Measurements from ENCODE around the gene CORO1C.

The CORO1C gene

DNA sequence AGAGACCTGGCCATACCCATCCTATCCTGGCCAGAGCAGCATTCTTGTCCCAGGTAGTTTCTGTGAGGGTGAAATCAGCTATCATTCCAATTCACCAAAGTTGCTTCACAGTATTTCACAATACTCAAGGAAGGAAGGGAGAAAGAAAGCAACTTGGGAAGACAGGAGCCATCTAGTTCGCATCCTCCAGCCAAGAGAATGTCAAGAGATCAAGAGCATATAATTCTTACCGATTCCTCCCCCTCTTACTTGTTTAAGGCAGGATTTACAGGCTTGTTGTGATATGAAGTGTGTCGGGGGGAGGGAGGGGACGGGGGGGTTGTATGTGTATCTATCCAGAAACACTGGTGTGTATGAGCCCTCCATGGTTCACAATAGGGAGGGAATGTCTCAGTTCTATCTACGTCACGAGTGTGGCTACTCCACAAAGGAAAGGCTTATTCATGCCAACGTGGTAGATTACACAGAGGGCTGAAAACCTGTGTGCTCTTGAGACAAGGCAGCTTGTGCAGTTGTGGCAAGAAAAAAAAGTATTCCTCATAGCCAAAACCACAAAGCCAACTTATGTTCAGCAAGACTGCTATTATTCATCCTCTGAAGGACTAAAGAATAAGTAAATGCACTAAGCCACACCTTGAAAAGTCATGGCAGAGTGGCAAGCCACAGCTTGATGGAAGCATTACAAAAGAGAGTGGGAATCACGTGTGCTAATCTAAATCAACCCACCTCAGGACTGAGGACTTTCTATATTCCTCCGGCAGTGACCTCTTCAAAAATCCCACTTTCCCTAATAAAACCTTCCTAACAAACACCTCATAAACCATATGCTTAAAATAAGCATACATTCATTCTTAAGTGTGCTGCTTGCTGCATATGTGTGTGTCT is 35.0 kb downstream of the CORO1C start:
- no peak for DNase-seq (ENCODE audit: low read depth)

DNA sequence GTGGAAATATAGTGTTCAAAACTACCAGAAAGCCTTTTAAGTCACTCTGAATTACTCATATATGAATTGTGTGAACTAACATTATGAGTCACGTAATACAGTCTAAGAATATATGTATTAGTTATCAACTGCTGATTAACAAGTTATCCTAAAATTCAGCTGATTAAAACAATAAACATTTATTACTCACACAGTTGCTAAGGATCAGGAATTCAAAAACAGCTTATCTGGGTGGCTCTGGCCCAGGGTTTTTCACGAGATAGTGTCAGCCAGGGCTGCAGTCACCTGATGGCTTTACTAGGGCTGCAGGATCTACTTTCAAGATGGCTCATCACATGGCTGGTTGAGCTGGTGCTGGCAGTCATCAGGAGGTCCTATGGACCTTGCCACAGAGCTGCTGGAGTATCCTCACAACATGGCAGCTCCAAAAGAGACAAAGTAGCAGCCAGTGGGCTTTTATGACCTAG is 36.5 kb downstream of the CORO1C start:
- no peak for DNase-seq (ENCODE audit: low read depth)

DNA sequence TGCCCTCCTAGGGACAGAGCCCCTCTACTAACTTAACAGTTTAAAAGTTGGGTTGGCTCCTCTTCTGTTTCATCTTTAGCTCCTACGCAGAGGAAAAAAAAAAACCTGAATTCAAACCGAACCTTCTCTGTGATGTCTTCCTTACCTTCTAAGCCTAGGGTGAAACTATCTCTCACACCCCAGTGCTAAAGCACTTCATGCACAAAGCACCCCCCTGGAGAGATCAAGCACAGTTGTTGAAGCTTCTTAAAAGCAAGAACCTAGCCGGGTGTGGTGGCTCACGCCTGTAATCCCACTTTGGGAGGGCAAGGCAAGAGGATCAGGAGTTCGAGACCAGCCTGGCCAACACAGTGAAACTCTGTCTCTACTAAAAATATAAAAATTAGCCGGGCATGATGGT is 37.6 kb downstream of the CORO1C start:
- DNase-seq (ENCODE audit: low read depth) = no peak

DNA sequence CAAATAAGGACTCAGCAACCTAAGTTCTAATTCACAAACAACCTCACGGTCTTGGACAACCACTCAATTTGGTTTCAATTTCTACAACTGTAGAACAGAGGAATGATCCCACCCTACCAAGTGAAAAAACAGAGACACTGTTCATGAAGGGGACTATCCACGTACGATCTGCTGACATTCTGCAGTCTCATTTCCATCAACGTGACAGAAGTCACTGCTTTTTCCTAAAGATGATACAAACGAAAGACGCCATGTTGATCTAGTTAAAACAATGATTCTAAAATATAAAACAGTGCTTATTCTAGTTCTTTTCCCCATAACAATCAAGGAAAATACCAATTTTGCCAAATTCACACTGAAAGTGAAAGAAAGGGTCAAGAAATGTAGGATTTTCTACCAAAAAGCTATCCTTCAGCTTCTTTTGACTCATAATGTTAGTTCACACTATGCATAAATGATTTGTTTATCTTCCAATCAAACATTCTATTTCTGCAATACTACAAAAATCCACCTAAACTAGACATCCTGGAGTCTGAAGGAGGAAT is 38.1 kb downstream of the CORO1C start:
- DNase-seq (ENCODE audit: low read depth) = no peak

DNA sequence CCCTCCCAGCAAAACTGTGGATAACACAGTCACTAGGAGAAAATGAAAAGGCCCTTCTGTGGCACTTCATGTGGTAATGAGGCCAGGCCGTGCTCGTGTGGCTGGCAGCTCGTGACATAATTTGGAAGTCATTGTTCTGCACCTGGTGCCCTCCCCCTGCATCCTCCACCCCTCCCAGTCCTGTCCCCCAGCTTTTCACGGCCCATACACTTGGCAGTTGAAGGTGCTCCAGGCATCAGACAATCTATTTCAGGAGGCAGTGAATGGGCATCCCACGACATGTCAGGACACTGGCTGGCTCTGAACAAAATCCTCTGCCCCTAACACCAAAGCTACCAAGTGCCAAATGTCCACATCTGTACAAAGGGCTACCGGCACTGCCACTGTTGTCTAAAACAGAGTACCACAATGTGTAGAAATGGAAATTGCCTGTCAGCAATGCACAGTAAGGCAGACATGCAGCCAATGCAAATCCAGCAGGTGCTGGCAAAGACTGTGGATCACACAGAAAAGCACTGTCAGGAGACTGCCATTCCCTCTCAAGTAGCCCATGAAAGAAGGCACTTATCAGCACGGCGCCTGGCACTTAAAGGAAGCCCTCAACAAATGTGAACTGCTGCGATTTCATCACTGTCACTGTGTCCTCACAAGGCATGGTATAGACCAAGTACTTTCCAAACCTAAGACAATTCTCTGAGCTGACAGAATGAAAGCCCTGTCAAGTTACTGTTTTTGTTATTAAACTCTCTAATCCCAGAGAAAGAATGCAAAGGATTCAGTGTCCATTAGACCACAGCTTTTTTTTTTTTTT is 39.1 kb downstream of the CORO1C start:
- no peak for DNase-seq (ENCODE audit: low read depth)

DNA sequence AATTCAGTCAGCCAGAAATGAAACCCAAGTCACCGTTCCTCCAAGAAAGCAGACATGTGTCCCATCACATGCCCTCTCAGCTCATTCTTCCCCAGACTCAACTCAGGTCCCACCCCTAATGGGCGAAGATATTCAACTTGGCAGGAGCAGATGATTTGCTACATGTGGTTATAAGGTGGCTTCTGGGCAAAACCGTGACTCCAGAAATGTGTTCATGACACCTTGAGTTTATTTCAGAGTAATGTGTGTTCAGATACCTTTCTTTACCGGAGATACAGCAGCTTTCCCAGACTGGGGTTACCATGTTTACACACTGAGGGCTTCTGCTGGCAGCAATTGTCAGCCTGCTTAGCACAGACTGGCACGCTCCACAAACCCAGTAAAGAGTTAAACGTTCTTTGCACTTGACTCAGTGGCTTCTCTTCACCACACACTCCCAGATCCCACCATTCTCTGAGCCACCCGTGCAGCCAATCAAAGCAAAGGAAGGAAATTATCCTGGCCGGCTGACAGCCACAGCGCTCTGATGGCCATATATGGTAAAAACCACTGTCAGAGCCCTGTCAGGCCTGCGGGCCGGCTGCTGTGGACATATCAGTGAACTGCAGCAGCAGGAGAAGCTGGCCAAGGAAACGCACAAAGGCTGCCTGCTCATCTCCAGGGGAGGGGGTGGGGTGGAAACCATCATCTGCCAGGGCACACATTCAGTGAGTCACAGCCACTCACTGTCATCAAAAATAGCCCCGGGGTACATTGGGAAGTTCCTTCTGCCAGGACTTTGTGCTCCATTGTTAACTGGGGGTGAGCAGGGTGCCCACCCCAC is 39.9 kb downstream of the CORO1C start:
- peak; percentile 26 for DNase-seq (ENCODE audit: low read depth)

DNA sequence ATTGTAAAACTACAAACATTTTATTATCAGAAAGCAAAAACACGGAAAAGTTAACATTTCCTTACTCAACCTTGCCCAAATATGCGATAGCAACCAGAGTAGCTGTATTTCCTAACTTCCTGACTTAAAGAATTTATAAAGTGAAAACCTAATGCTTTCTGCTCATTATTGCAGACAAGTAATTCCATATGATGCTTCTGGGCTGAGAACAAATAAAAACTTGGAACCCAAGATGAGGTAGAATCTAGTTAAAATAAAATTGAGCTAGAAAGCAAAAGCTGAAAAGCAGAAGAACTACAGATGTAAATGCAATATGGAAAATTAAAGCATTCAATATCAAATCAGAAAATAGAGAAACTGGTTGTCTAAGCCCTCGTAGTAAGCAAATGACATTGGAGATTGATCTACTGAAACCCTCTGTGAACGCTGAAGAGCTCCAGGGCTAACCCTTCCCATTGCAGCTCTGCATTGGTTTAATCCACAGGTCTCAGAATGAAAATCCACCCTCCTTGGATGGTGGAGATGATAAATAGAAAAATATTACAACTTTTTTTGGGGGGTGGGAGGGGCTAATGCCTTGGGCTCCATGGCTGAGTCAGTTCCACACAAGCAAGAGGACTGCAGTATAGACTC is 40.7 kb downstream of the CORO1C start:
- DNase-seq (ENCODE audit: low read depth) = no peak

DNA sequence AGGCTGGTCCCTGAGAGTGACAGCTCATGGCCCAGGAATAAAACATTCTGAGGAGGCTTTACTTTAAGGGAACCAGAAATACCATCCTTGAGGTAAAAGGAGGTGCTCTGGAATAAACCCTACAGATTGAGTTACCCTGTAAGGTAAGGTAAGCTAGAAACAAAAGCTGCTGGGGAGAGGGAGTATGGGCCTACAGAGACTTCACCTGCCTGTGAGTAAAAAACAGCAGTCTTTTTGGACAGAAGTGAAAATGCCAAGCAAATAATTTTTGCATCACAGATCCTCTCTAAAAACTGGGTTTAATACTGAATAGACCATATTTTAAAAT is 41.2 kb downstream of the CORO1C start:
- no peak for DNase-seq (ENCODE audit: low read depth)

DNA sequence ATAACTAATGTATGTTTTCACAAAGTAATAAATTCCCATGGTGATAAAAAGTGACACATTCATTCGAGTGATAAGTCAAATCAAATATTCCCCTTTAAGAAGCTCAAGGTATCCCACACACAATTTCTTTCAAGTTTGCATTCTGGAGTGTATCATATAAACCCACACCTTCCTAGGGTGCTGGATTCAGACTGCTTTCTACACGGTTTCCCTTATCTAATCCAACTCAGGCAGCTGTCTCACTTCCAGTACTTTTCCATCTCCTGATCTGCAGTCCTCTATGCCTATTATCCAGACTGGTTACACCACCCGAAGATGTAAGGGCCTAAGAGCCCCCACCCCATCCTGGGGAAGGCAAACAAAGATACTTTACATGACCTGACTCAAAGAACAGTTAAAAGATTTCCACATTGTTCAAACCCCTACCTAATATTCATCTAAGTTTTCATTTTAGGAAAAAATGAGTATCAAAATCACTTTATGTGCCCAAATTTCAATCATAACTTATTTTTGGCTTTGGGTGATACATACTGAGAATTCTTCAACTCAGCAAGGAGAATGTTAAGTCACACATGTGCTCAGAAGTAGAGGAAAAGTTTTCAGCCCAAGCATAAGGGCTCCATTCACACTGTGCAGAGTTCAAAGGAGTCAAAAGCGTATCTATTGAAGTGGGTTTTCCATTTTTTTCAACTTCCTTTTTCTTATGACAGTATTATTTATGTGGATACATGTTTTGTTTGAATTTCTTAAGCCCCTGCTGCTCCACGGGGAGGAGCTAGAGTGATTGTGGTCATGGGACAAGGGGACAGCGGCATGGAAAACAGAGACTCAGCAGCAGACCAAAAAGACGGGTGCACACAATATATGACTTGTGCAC is 41.8 kb downstream of the CORO1C start:
- DNase-seq (ENCODE audit: low read depth) = no peak

DNA sequence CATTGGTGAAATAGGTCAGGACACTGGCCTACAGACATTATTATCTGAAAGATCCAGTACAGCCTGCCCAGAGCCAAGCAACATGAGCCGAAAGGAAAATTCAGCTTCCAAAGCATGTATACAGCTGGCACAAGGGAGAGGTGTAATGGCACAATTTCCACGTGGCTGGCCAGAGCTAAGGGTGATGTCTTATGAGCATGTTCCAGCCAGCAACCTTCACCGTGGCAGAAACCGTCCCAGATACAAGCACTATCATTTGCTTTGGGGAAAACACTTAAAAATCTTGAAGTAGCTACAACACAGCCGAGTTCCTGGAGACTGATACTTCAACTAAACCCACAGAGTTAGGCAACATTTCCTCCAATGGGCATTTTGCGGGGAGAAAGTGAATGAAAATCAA is 44.5 kb downstream of the CORO1C start:
- no peak for DNase-seq (ENCODE audit: low read depth)

DNA sequence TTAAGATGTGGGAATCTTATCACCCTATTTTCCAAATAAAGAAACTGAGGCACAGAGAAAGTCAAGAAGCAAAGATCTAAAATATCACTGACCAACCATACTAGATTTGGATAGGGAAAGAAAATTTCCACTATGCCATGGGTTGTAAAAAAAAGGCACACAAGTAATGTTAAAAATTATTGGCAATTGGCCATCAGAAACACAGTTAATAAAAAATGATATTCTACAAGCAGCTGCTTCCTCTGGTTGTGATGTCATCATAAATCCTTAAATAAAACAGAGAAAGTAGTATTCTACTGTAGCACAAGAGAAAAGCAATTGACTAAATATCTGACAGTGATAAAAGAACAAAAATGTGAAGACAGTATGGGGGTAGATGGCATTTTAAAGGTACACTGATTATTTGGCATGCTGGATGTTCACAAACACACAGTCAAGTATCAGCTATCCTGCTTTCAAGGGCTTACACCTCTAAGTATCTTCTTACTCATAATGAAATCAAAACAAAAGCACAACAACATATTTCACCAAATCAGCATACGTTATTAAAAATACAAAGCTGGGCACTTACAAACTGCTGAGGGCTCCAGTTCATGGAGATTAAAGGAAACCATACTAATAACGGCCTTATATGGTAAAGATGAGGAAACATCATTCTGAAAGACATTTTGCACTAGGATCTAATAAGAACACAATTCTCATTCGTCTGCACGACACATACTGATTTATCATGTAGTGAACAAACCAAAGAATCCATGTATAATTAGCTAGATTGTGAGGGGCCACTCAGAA is 45.7 kb downstream of the CORO1C start:
- no peak for DNase-seq (ENCODE audit: low read depth)

DNA sequence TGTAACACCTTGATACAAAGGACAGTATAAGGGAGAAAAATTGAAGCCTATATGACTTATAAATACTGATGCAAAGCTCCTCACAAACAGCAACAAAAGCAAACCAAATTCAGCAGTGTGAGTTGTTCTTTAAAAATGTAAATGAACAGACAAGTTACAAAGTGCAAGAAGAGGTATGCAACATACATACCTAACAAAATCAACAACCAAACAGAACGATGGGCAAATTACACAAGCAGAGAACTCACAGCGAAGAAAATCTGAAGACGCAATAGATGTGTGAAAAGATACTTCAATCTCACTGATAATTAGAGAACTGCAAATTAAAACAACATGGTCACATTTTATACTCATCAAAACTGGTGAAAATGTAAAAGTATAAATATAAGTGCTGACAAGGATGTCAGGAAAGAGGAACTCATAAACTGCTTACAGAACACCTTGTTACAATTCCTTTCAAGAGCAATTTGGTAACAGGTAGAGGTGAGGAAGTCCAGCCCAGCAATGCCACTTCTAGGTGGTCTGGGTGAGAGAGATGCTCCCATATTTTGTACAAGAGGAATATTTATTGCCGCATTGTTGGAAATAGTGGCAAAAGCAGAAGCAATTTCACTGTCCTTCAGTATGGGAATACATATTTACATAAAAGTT is 47.3 kb downstream of the CORO1C start:
- no peak for DNase-seq (ENCODE audit: low read depth)

DNA sequence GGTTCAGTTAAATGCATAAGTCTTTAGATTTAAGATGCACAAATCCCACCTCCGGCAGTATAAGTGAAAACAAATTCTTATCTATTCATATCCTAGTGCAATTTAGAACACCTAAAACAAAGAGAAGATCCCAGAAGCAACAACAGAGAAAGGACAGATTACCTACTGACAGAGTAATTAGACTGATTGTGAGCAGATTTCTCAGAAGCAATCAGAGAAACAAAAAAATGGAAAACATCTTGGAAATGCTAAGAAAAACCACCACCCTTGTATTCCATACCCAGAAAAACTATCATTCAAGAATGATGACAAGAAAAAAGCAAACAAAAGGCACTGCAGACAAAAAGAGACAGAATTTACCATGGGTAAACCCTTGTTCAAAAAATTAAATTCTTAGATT is 50.0 kb downstream of the CORO1C start:
- DNase-seq (ENCODE audit: low read depth) = no peak

DNA sequence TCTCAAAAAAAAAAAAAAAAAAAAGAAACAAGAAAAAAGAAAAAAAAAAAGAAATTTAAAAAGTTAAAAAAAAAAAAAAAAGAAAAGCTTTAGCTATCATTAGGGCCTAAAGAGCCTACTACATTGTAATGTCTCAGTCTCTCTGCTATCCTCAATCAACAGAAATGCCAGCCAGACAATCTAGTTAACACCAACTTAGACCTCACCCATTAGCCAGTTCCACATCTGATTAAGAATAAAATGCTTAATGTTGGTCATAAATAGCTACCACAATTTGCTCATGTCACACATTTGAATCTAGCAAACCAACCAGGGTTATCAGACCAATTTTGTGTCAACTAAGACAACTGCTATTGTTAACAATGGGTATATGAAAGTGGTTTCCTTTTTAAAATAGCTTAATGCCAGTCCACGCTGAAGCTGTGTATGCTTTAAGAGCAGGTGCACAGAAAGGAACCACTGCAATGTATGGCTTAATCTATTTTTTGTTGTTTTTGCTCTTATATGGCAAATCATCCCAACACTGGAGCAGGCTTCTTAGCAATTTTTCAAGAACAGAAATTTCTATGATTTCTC is 52.1 kb downstream of the CORO1C start:
- DNase-seq (ENCODE audit: low read depth) = no peak

DNA sequence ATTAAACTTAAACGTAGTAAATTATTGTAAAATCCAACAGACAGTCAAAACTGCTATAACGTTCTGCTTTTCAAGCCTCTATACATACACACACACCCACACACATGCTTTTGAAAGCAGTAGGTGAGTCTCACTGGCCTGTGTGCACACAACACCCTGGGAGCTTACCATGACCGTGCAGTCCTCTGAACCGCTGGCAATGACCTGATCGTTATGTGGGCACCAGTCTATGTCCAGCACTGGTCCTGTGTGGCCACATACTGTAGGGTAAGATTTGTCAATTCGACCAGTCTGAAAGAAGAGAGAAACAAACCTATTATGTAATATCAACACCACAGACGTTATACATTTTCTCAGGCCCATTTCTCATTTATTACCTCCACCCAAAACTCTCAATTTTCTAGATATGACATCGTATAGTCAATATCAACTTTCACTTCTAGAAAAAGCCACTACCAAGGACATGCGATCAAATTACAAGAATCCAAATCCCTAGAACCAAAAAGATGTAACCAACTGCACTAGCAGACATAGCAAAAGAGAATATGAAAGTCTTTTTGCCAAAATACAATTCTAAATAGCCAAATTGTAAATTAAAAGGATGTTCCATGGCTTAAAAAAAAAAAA is 53.1 kb downstream of the CORO1C start:
- no peak for DNase-seq (ENCODE audit: low read depth)

DNA sequence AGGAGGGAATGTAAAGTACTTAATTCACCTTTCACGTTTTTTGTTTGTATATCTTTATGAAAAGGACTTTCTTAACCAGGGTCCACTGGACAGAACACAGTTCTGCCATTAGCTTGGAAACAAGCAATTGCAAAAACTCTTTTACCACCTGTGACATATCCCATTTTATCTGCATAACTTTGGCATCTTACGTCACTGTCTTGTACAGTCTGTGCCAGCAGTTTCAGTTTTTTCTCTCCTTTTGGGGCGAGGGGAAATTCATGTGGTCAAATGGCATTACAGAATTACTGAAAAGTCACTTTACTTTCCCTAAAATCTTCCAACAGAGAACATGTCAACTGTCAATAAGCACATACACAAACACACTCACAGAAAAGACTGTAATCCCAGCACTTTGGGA is 53.9 kb downstream of the CORO1C start:
- no peak for DNase-seq (ENCODE audit: low read depth)

DNA sequence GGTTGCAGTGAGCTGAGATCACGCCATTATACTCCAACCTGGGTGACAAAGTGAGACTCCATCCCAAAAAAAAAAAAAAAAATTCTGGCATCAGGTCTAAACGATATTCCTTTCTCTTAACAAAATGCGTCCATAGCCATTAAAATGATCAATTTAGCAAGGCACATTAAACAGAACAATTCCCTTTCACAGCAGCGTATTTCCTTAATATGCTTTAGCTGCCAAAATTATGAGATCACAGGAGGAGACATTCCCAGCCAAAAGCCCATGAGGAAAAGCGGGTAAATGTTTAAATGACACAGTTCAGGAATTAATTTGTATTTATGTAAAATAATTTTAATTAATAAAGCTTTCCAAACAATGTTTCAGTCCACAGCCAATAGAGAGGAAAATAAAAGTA is 54.6 kb downstream of the CORO1C start:
- DNase-seq (ENCODE audit: low read depth) = no peak

DNA sequence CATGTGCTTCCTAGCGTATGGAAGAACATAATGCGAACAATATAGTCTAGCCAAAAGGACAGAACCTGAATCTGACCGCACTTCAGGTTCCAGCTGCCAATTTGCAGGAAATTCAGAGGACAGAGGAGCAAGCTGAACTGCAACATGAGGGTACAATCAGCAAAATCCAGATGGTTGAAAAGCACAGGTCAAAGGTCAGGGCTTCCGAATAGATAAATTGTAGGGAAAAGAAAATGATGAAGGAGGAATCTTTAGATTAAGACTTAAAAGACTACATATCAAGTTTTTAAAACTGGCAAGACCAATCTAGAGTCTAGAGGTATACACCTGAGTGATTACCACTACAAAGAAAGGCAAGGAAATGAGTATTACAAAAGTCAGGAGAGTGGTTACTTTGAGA is 55.5 kb downstream of the CORO1C start:
- DNase-seq (ENCODE audit: low read depth) = no peak

All from T follicular helper cell (primary cell).